HG03342 (cell line): ENCODE measurements around the gene GCLC.
"Not testable (repeated sequence)": the region's sequence is repeated elsewhere in the genome, so short reads cannot be mapped to it uniquely, and the experiment has no call there.

ENCODE experiments used
- ATAC-seq: cut with Tn5 transposase; IDR thresholded peaks from one replicate; pipeline ENCODE4 v1.9.1; 2021; ENCODE audit warnings: mild to moderate bottlenecking, moderate library complexity; ENCODE audit not compliant: unreplicated experiment

The GCLC gene

DNA sequence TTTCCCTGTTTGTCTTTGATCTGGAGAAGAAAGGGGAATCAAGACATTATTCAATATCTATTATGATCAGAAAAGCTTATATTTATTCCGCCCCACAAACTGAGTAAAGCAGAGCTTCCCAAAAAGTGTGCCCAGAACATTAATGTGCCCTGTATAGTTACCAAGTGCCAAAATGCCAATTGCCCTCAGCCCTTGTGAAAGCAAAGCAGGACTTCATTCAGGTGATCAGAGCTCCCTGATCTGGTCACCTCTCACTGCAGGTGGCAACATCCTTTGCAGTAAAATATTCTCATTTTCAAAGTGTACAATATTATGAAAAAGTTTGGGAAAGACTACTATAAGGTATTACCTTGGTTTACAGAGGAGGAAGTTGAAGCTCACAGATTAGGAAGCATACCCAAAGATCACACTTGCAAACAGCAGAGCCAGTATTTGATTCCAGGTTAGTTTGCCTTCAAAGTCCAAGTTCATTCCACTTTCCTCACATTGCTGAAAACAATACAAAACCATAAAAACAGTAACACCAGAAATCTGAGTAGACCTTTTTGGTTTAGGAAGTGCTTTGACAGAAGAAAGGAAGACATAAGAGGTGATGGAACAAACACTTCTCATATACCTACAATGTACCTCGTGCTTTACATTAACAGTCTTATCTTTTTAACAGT is 19.6 kb upstream of the GCLC start:
- no peak for ATAC-seq

DNA sequence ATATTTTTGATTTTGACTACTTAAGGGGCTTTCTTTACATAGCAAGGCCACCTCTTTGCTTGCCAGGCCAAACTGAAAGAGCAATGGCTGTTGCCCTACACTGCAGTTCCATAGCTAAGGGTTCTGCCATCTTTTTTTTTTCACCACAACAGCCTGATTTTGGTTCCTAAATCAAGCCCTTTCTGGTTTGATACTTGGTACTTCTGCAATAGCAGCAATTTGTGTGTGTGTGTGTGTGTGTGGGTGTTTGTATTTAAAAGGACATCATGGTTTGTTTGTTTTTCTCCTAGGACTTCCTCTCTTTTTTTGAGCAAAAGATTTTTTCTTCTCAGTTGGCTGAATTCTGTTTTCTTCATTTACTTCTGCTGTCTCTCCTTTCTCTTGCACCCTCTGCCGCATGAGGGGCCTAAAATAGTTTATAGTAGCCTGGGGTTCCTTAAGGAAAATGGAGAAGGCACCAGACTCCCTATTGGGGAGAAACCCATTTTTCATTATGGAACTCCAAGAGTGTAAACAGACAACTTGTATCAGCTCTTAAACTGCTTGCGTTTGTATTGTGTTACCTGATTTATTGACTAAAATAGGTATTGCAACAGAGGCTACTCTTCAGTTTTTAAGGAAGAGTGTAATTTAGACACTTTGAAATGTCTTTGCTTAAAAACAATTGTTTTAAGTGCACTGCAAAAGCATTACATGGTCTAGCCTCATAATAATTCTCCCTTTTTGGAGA is 12.2 kb upstream of the GCLC start:
- ATAC-seq, result no peak

DNA sequence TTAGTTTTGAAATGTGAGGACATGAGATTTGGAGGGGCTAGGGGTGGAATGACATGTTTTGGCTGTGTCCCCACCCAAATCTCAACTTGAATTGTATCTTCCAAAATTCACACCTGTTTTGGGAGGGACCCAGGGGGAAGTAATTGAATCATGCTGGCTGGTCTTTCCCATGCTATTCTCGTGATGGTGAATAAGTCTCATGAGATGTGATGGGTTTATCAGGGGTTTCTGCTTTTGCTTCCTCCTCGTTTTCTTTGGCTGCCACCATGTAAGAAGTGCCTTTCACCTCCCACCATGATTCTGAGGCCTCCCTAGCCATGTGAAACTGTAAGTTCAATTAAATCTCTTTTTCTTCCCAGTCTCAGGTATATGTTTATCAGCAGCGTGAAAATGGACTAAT is 8.7 kb upstream of the GCLC start:
- not testable (repeated sequence) for ATAC-seq

DNA sequence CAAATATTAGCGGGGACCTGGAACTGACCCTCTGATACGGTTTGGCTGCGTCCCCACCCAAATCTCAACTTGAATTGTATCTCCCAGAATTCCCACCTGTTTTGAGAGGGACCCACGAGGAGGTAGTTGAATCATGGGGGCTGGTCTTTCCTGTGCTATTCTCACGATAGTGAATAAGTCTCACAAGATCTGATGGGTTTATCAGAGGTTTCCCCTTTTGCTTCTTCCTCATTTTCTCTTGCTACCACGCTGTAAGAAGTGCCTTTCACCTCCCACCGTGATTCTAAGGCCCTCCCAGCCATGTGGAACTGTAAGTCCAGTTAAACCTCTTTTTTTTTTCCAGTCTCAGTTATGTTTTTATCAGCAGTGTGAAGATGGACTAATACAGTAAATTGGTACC is 6.8 kb upstream of the GCLC start:
- ATAC-seq, result not testable (repeated sequence)

DNA sequence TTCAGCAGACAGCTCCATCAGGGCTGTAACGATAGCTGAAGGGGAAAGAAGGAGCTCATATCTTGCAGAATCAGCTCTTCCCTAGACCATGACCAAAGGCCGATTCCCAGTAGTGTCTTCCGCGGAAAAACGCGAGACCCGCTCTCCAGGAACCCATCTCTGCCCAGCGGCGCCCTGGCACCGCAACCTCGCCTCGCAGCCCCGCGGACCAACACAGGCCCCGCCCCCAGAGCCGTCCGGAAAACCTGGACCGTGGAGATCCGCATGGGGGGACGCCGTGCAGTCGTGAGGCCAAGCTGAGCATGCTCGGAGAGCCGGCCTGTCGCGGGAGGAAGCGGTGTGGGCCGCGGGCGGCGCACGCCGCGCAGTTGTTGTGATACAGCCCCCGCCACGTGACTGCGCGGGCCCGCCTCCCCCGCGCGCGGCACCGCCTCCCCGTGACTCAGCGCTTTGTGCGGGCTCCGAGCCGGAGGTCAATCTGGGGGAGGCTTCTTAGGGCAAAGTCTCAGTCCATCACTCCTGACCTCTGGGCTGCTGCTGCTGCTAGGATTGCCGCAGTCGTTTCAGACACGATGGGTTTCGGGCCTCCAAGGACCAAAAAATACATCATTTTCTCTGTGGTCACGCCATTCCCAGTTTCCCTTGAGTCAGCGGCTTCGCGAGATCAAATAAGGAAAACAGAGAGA is 3.1 kb upstream of the GCLC start:
- peak; percentile 75 for ATAC-seq

DNA sequence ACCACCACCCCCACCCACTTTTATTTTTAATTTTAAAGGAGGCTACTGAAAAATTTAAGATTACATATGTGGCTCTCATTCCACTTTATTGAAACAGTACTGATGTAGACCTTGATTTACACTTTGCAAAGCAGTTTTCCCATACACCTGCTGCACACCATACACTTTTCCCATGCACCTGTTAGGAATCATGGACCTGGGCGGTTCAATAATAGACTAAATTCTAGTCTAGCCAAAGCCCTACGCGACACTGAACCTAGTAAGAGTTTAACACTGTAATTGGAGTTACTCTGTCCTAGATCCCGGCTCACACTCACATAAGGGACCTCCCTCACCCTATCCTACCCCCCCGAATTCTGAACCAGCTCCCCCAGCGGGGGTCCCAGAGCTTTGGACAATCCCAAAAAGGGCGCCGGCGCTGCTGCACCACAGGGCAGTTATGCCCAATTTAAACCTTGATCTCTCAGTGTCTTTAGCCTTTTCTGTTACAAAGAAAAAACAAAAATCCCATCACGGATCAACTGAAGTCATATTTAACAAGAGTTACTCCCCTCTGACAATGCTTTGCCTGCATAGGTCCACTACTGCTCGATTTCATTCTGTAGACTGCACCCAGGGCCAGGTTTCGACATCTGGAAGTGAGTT is 2.4 kb upstream of the GCLC start:
- peak; percentile 7 for ATAC-seq

DNA sequence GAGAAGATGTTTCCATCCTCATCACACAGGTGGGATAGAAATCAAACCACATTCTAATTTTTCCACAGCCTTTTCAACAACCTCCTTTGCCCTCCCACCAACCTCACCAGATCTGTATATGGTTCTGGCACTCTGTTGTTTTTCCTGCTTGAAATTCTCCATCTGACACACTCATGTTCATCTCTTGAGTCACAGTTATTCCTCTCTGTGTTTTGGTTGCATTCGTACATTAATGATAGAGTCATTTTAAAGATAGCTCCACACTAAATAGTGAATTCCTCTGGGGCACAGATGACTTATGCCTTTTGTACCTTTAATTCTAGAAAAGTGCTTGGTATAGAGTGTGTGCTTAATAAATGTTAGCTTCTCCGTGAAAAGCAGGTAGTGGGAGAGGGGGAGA is 1.4 kb upstream of the GCLC start:
- no peak for ATAC-seq

DNA sequence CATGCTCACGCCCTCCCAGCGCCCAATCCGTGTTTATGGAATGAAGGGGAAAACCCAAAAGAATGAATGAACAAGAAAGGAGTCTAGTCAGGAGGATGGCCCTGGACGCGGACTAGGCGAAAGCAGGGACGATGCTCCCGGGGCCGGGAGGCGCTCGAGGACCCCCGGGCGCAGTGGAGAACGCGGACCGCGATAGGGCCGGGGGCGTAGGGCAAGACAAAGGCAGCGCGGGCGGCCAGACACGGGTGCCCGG is 758 bp downstream of the GCLC start:
- ATAC-seq, result no peak

DNA sequence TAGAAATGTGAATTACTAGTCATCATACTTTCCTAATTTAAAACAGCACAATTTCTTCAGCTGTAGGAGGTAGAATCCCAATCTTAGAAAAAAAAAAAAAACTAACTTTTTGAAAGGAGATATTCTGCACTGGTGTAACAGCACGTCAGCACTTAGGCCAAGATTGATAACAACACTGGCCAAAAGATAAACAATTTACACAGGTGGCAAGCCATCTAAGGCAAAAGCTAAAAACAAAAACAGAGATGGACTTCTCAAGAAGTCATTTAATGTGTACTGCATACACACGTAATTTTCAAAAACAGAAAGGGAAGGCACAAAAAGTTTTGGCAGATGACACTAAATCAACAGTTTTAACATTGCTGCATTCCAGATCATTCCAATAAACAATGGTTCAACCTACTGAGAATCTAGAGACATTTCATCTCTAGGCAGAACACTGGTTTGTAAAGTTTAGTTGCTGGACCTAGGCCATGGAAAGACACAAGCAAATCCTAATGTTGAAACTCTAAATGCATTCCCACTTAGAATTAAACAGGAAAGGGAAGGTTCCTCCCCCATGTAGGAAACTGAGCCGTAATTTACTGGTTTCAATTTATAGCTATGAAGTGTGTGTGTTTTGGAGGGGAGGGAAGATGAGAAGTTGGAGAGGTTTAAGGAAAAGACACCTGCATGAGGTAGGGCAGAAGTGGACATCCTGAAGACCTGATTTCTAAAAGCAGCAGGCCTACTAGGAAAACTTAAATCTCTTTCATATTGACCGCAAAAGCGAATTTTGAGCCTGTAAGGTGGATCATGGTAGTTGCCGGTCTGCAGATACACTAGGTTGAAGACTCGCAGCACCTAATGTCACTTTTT is 1.3 kb downstream of the GCLC start:
- no peak for ATAC-seq

DNA sequence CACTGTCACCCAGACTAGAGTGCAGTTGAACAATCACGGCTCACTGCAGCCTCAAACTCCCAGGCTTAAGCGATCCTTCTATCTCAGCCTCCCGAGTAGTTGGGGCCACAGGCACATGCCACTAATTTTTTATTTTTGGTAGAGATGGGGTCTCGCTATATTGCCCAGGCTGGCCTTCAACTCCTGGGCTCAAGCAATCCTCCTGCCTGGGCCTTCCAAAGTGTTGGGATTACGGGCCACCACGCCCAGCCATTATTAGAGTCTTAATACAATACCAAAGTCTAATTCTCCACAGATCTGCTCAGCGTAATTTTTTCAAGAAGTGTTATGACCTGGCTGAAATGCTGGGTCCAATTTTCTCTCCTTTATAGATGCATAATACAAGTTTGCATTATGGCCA is 3.0 kb downstream of the GCLC start:
- ATAC-seq, result no peak

DNA sequence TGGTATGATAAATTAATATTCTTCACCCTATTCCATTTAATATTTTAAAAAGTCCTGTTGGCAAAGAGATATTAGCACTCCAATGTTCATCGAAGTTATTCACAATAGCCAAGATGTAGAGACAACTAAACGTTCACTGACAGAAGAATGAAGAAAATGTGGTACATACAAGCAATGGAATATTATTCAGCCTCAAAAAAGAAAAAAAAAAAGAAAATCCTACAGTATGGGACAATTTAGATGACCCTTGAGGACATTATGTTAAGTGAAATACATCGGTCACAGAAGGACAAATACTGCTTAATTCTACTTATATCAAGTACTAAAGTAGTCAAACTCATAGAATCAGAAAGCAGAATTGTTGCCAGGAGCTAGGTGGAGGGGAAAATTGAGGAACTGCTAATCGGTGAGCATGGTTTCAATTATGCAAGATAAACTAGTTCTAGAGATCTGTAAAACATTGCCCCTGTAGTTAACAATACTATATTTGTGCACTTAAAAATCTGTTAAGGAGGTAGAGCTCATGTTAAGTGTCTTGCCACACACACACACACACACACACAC is 4.7 kb downstream of the GCLC start:
- ATAC-seq, result no peak

DNA sequence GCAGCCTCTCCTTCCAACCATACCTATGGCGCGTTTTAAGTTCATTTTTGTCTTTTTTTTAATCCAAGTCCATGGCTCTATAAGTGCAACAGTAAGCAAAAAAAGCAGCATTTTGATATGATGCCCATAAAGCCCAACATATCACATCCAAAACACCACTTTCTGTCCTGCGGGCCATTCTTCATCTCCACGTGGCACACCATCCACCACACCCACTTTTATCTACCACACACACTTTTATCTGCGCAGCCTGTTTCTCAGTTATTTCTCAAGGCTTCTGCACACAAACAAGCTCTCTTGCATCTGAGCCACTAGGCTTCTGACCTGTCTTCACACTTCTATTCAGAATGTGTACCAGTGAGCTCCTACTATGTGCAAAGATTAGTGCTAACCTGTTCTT is 5.3 kb downstream of the GCLC start:
- ATAC-seq, result no peak

DNA sequence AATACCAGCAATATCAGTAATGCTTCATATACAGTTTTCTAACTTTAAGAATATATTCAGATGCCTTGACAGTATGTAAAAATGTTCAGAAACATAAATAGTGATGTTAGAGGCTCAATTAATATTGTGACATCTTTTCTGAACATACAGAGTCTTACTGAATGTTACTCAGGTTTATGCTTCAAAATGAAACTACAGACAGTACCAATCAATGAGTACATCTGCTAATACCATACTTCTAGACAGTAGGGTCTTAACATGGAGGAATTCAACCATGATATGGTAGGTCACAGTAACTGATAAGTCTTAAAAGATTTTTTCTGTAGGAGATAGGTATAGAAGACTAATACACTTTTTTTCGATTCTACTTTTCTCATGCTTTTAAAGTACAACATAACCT is 8.3 kb downstream of the GCLC start:
- ATAC-seq, result no peak

DNA sequence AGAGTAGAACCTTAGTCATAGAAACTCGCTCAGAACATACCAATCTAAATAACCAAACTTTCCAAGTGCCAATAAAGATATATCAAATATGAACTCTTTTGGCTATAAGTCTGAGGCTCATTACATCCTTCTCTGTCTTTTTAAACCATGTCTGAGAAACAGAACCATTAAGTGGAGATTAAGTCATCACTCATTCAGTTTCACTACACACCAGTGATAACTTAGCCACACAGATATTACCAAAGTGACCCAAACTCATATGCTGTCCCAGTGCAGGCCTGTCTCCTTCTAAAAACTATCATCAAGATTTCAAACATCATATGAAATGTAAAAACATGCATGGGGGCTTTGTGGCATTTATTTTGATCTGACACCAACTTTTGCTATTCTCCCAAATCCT is 12.0 kb downstream of the GCLC start:
- no peak for ATAC-seq

DNA sequence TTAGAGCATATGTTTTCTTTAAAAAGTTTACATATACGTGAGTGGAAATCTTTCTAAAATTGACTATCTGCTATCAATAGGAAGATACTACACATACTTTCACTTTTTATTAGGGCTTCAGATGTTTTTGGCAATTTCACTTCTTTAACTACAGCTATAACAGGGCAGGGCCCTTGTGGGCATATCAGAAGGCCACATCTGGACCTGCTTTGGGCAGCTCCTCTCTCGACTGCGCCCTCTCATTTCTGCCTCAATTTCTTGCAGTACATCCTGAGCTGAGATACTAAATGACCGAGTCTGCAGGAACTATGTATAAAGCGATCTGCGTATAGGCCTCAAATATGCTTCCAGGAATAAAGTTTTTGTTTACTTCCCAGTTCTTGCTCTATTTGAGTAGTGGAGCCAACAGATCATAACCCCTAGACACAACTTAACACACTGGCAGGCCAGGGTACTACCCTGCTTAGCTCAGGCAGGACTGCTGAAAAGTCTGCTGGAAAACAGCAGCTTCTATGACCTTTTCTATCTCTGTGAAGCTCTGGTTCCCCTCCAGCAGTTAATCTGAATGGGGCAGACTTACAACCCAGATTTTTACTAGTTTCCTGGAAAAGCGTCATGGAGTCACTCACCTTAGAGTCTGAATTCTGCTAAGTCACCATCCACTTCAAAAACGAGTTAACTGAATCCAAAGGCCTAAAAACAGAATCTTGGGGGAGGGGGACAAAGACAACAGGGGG is 12.7 kb downstream of the GCLC start:
- ATAC-seq, result no peak

DNA sequence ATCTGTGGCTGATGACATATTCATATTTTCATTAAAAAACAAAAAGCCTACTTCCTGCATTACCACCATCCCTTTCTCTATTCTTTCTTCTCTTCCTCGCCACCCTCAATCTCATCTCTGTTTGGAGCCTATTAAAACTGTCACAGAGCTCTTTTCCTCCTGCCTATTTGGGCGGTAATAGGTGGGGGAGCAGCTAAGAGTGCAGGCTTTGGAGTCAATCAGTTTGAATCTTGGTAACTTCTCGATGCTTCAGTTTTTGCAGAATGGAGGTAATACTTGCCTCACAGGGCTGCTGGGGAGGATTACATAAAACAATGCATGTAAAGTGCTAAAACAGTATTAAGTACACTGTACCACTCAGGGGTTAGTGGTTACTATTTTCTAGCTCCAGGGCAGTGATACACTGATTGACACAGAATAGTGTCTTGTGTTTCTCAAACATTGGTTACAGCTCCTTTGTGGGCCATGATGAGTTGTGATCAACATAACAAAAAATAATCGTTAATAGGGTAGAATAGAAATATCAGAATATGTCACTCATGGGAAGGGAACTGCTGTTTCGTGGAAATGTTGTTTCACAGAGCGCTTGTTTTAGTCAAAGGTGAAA is 14.0 kb downstream of the GCLC start:
- no peak for ATAC-seq

DNA sequence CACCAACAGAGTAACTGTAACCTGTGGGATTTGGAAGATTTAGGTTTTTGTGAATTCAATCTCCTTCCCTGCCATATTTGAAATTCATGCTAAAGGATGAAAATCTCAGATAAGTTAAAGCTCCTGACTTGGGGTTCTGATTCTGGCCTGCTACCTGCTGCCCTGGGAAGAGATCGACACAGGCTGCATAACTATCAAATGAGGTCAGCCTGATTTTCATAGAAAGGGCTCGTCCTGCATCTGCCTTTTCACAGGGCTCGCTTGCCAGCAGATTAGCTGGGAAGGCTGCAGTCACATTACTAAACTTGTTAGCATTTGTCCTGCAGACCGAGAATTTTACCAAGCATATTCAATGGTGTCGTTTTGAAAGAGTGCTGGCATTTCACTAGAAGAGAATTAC is 14.6 kb downstream of the GCLC start:
- no peak for ATAC-seq

DNA sequence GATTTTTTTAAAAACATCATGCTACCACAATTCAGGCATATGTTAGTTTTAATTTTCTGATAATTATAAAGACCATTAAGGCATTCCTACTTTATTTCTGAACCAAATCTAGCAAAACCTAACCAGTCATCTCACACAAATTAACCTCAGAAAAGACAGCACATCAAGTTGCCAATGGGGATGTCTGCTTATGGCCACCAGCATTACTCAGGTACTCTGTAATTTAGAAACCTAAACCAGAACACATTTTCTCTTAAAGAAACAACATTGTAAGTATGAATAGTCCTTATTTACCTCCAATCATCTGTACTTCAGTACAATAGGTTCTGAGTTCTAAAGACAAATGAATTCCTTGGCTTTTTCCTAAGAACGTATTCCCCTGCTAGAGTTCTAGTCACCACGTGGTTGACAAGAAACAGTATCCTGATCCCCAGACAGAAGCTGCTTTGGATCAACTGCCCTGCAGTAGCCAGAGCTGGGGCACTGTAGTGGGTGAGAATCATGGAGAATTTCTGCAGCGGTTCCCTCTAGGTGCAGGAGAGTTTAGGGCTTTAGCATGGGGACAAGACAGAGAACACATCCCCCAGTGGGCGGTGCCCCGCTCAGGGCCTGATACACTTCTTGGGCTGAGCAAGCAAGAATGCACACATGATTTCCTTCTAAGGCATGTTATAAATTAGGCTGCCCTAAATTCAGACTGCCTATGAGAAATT is 15.4 kb downstream of the GCLC start:
- no peak for ATAC-seq

DNA sequence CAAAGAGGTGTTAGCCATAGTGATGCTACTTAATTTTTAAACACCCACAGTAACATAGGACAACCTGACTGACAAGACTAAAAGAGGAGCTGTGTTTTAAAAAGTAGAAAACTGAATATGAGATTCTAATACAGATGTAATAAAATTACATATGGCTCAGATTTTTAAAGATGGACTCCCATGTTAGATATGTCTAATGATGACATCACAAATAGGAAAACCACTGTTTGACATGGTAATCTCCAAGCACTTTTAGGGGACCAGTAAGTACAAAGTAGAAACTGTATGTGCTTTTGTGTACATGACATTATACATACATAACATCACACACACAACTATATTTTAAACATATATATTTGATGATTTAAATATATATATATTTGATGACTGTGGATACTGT is 16.8 kb downstream of the GCLC start:
- ATAC-seq, result no peak
